GM21515 (cell line): ENCODE measurements around the gene MAD2L1.

Experiments used
- ATAC-seq: cut with Tn5 transposase; IDR thresholded peaks from one replicate; pipeline ENCODE4 v1.9.1; 2021; ENCODE audit not compliant: unreplicated experiment

The MAD2L1 gene

GRCh38 chr4:120059036-120059435 lies 7.6 kb downstream of the MAD2L1 start:
- ATAC-seq, result no peak

- no peak for ATAC-seq
These were observed 9.2 kb downstream of the MAD2L1 start for GRCh38 chr4:120057416-120057815.

GRCh38 chr4:120056246-120056645 lies 10.4 kb downstream of the MAD2L1 start:
- no peak for ATAC-seq

GRCh38 chr4:120055795-120056194 lies 10.9 kb downstream of the MAD2L1 start:
- ATAC-seq, result no peak

GRCh38 chr4:120055162-120055561 lies 11.5 kb downstream of the MAD2L1 start:
- ATAC-seq, result no peak

GRCh38 chr4:120053911-120054310 lies 12.7 kb downstream of the MAD2L1 start:
- ATAC-seq, result peak; percentile 48

- no peak for ATAC-seq
These were observed 13.8 kb downstream of the MAD2L1 start for GRCh38 chr4:120052856-120053255.

- ATAC-seq, result no peak
These were observed 15.4 kb downstream of the MAD2L1 start for GRCh38 chr4:120051253-120051652.

- ATAC-seq, result peak; percentile 92
These were observed 16.7 kb downstream of the MAD2L1 start for GRCh38 chr4:120049732-120050494.

- no peak for ATAC-seq
These were observed 22.8 kb downstream of the MAD2L1 start for GRCh38 chr4:120043828-120044227.

- no peak for ATAC-seq
These were observed 29.2 kb downstream of the MAD2L1 start for GRCh38 chr4:120037411-120037810.

GRCh38 chr4:120034913-120035312 lies 31.7 kb downstream of the MAD2L1 start:
- ATAC-seq, result no peak

GRCh38 chr4:120026853-120027252 lies 39.8 kb downstream of the MAD2L1 start:
- ATAC-seq, result no peak

GRCh38 chr4:120025516-120025915 lies 41.1 kb downstream of the MAD2L1 start:
- ATAC-seq, result no peak

GRCh38 chr4:120018786-120019185 lies 47.9 kb downstream of the MAD2L1 start:
- no peak for ATAC-seq

GRCh38 chr4:120017939-120018692 lies 48.5 kb downstream of the MAD2L1 start:
- no peak for ATAC-seq

- ATAC-seq, result no peak
These were observed 54.9 kb downstream of the MAD2L1 start for GRCh38 chr4:120011725-120012124.

GRCh38 chr4:120010646-120011045 lies 56.0 kb downstream of the MAD2L1 start:
- ATAC-seq, result no peak

- no peak for ATAC-seq
These were observed 56.9 kb downstream of the MAD2L1 start for GRCh38 chr4:120009731-120010130.

- ATAC-seq, result no peak
These were observed 57.7 kb downstream of the MAD2L1 start for GRCh38 chr4:120008957-120009356.

- no peak for ATAC-seq
These were observed 58.7 kb downstream of the MAD2L1 start for GRCh38 chr4:120007896-120008436.
